GM20431 (cell line): ENCODE results near the gene ACTL8.

Experiments used
- in situ Hi-C: fragments of 300-500 bp; cut with MseI, MboI; formaldehyde crosslinking; loops from one replicate; pipeline ENCODE4 v1.15.0; 2020; ENCODE audit warnings: low sequenced_read_pairs; ENCODE audit not compliant: unreplicated experiment

The ACTL8 gene

DNA sequence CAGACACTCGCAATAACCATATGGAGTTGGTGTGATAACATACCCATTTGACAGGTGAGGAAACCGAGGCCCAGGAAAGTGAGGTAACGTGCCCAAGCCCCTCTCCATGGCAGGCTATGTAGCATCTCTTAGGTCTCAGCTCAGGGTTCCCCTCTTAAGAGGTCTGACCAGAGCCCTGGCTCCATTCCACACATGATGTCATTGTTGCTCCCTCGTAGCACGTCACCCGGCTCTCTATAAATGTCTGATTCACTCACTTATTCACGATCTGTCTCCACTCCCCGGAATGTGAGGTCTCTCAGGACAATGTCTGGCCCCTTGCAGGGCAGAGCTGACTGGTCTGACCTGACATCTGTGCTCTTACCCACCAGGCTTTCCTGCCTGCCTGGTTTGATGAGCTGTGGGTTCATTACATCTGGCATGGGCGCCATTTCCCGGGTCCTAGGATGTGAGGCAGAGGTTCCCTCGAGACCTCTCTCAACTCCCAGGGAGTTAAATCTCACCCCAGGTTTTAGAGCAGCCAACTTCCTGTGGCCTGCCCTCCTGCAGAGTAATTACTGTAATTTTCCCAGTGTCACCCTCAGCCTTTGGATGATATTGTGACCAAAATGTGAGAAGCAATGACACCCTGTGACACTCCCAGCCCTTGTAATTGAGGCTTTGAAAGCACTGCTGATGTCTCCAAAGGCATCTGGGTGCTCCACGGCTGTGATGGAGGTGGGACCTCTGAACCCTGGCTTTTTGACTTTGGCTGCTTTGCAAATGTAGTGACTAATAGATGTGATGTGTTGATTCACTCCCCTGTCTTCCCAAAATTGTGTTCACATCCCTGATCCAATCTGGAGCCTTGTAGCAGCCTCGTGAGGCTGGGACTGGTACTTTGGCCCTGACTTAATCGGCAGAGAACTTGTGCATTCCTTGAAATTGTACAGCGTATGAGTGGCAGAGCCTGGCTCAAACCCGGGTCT is 10.6 kb downstream of the ACTL8 start:
- in situ Hi-C loops: no loop called here

DNA sequence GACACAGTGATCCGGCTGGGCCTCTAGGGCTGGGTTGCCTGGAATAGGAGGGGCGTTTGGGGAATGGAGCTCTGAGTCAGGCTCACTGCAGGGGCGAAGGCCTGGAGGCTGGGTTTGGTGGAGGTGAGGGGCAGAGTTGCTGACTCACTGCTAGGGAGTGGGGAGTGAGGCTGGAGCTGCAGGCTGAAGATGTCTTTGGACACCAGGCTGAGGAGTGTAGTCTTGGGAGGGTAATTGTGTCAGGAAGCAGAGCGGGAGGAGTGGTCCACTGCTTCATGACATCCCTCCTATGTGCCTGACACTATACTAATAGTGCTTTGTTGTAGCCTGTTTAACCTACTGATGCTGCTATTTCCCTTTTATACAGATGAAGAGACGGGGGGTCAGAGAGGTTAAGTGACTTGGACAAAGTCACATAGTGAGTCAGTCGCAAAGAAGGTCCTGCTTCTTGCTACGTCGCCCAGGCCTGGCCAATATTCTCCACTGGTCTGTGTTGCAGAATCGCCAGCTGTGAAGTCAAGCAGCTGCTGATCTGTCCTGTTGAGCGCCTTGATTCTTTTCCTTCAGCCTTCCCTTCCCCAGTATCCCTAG is 13.6 kb downstream of the ACTL8 start:
- in situ Hi-C loops: no loop called here

DNA sequence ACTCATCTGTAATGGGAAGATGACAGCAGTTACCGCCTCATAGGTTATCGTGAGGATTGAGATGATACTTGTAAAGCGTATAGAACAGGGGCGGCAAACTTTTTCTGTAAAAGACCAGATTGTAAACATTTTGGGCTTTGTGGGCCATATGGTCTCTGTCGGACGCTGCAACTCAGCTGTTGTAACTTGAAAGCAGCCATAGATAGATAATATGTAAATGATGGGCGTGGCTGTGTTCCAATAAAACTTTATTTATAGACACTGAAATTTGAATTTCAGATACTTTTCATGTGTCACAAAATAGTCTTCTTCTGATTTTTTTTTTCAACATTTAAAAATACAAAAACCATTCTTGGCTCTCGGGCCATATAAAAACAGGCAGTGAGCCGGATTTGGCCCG is 15.8 kb downstream of the ACTL8 start:
- in situ Hi-C loops: no loop called here

DNA sequence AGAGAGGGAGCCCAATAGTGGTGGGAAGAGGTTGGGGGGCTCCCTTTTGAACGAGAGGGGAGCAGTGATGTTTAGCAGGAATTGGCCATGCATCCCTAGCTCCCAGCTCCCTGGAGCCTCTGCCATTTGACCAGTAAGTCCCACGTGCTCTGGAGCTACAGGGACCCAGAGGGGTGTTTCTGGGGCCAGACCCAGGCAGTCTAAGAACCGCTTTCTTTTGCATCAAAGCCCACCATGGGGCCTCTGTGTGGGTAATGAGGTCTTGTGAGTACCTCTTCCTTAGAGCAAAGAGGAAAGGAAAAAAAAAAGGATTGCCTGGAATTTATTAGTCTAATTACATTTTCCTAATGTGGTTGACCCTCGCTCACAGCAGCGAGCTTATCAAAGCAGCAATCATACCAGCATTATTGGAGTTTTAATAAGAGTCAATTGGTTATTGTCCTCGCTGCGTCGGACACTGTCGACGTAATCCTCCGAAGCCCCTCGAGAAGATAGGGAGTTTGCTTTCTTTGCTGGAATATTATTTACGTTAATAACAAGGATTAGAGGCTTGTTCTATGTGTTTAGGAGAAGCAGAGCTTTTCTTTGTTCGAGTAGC is 17.6 kb downstream of the ACTL8 start:
- in situ Hi-C loops: no loop called here

DNA sequence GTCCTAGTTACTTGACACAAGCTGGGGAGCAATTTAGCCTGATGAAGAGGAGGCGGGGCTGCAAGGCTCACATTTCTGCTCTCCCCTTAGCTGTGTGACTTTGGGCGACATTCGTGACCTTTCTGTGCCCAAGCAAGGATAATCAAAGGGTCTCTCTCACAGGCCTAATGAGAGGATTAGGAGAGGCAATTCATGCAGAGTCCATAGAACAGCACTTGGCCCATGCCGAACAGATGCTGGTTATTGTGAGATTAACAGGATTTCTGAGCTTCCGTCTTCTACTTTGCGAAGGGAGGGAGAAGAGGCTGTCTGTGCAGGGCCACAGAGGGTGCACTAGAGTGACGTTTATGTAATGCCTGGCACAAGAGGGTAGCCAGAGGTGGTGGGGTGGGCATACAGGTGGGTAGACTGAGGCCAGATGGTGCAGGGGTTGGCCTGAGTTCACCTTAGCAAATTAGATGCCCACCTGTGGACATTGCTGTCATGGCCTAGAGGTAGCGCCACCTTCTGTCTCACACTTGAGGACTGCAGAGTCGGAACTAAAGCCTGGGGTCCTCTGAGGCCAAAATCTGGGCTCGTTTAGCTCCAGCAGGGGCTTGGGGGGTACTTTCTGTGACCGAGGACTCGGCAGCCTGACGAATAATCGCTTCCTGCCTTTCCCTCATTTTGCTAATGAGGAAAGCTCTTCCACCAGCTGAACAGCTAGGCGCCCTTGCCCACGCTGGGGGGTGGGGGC is 18.6 kb downstream of the ACTL8 start:
- in situ Hi-C loops: no loop called here

DNA sequence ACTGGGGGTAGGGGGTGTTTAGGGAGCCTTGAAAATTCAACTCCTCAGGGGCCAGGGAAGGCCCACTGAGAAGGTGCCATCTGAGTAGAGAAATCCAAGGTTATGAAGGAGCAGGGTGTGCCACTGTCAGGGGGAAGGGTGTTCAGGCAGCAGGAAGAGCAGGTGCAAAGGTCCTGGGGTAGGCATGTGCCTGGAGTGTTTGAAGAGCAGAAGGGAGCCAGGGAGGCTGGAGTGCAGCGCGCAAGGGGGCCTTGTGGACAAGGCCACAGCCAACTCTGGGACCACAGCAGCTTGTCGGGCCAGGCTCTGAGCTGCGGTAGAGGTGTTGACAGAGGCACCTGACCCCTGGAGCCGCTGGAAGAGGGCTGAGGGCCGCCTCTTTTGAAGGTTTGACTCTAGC is 19.3 kb downstream of the ACTL8 start:
- in situ Hi-C loops: no loop called here

DNA sequence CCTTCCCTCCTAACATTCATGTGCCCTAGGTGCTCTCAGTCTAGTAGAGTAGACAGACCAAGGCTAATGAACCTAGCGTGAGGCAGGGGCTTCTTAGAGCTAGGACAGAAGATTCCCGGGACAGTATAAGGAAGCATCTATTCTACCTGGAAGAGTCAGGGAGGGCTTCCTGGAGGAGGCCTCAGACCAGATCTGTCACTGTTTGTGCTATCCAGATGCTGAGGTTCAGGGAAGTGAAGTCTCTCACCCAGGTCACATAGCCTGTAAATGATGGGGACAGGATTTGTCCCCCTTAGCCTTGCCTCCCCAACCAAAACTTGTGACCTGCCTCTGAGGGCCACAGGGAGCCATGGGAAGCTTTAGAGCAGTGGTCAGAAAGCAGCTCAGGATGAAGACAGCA is 20.7 kb downstream of the ACTL8 start:
- in situ Hi-C loops: no loop called here

DNA sequence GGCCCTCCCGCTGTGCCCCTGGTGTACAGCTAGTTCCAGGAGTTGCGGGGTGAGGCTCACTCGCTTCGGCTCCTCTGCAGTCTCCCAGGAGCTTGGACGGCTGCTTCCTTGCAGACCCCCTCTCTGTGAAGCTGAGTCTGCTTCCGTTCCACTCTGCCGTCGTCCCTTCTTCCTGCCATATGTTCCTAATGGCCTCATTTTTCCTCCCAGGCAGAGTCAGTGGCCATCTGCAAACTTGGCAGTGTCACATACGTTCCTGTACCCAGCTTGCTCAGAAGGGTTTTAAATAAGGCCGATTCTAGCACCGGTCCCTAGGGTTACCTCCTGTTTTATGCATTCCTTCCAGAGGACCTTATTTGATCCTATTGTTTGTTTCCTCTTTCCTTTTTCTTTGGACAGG is 21.3 kb downstream of the ACTL8 start:
- in situ Hi-C loops: no loop called here

DNA sequence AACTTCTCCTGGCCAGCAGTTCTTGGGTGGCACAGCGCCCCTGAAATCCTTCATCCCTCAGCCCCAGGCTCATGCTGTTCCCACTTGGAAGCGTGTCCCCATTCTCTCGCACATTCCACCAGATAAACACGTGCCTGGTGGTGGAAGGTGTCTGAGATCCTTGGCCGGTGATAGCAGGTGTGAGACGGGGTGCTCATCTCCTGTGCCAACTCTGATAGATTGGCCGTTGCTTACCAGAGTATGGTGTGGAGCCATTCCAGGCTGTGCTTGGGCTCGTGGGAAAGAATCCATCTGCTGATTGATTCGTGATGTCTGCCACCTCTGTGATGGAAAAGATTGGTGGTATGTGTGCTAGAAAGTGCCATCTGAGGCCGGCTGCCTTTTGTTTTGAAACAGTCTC is 22.2 kb downstream of the ACTL8 start:
- in situ Hi-C loops: no loop called here

DNA sequence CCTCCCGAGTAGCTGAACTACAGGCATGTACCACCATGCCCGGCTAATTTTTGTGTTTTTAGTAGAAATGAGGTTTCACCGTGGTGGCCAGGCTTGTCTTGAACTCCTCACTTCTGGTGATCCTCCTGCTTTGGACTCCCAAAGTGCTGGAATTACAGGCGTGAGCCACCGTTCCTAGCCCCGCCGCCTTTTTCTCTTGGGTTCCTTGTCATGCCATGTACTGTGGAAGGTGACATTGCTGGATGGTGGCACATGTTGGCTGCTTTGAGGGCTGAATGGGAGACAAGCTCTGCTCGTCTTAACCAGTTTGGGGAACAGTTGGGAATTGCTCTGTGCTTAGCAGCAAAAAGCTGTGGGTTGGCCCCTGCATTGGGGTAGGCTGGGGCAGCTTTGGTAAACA is 22.7 kb downstream of the ACTL8 start:
- in situ Hi-C loops: no loop called here

DNA sequence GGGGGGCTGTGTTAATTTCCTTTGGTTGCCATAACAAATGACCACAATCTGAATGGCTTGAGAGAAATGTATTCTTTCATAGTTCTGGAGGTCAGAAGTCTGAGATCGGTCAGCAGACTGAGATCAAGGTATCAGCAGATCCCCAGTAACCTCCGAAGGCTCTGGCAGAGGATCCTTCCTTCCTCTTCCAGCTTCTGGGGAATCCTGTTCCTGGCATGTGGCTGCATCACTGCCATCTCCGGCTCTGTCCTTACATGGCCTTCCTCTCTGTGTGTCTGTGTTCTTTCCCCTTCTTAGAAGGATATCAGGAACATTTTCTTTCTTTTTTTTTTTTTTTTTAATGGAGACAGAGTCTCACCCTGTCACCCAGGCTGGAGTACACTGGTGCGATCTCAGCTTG is 25.8 kb downstream of the ACTL8 start:
- in situ Hi-C loops: no loop called here

DNA sequence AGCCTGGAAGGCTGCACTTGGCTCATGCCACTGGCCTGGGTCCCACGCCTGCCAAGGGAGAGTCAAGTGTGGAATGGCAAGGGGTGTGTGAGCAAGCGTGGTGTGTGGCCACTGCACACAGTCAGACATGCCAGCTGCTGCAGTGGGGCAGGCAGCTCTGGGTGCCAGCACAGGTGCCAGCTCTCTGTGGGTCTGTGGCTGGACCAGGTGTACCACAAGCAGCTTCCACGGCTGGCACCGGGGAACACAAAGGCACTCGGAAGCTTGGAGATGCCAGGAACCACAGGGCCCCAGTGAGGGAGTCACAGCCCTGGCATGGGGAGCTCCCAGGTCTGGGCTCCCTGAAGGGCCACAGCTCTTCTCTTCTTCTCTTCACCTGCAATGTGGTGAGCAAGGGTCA is 34.8 kb downstream of the ACTL8 start:
- in situ Hi-C loops: no loop called here

DNA sequence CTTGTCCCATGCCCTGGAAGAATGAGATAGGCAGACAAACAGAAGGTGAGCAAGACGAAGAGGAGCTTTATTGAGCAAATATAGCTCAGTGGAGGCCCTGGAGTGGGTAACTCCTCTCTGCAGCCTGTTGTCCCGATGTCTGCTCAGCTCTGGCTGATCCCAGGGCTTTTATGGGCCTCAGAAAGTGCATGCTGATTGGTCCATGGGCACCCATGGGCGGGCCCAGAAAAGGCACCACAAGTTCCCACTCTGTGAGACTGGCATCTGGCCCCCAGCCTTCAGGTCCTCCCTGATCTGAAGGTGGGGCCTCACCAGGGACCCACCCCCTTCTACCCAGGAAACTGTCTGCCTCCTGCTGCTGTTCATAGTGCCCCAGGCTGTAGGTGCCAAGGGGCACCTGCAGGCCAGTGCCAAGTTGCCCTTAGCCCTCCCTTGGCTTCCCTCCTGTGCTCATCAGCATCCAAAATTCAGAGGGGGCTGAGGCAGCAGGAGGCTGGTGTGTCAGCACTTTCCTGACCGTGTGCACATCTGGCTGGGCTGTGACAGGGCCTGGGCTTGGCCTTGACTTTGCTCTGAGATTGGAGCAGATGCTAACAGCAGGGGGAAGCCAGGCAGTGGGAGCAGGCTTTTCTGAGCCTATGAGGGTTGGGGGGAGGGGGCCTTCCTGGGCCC is 35.4 kb downstream of the ACTL8 start:
- in situ Hi-C loops: no loop called here

DNA sequence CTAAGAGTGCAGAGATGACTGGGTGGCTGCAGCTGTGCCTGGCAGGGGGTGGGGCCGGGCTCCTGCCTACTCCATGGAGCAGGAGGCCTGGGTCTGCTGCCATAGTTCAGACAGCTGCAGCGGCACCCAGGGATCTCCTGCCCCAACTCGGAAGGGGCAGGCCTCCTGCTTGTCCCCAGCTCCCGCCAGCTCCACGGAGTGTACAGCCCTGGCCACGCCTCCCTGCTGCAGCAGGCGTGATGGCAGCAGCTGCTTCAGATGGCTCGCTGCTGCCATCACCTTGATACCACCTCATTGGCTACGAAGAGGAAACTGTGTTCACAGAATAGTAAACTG is 35.9 kb downstream of the ACTL8 start:
- in situ Hi-C loops: no loop called here

DNA sequence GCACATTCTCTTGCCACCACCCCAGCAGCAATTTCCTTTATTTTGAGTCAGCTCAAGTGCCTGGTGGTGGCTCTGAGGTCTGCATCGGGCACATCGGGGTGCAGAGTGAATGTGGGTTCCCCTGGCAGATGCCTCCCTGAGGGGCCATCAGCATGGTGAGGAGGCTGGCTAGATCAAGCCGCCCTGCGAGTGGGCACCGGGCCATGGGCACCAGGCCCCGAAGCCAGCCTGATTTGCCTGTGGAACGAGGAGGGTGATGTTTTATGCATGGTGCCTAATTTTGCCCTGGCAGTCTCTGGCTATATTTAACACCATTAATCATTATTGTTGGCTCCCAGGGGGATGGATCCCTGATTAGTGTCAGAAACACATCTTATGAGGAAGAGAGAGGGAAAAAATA is 36.3 kb downstream of the ACTL8 start:
- in situ Hi-C loops: no loop called here

DNA sequence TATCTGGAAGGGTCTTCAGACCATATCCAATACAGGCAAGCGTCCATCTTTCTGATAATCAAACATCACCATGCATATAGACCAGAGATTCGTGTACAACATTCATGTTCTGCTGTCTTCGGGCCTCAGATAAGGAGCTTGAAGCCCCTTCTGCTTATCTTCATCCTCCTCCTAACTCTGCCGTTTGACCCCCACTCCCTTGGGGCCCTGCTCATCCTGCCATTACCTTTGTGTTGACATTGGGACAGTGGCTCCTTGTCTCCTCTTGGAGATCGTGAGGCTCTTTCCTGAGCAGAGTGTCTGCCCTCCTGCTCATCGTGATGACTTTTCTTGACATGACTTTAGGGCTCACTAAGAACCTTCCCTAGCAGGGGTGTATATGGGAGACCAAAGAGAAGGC is 37.3 kb downstream of the ACTL8 start:
- in situ Hi-C loops: no loop called here

DNA sequence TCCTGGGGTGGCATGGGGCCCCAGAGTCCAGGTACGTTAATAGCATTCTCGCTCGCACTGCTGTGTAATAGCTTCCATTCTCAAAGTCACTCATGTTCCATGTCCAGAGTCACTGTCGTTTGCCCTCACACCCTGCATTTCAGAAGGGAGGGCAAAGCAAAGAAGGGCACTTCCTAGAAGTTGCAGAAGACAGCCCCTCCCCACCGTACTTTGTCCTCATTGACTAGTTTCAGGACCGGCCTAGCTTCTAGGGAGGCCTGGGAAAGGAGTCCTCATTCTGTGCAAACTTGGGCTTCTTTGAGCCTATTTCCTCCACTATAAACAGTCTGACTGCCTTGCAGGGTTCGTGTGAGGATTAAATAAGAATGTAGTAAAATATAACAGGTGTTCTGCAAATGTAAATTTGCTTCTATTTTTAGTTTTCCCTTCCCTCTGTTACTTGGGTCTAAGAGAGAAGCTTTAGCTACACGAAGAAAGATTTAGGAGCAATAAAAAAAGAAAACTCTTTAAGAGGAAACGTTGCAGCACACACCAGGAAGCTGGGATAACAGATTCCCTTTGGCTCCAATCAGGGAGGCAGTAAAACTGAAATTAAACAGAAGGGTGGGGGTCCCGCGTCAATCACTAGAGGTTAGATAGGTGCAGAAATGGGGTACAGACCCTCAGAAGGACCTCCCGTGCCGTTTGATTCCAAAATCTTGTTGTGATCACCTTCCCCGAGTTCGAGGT is 40.1 kb downstream of the ACTL8 start:
- in situ Hi-C loops: no loop called here

DNA sequence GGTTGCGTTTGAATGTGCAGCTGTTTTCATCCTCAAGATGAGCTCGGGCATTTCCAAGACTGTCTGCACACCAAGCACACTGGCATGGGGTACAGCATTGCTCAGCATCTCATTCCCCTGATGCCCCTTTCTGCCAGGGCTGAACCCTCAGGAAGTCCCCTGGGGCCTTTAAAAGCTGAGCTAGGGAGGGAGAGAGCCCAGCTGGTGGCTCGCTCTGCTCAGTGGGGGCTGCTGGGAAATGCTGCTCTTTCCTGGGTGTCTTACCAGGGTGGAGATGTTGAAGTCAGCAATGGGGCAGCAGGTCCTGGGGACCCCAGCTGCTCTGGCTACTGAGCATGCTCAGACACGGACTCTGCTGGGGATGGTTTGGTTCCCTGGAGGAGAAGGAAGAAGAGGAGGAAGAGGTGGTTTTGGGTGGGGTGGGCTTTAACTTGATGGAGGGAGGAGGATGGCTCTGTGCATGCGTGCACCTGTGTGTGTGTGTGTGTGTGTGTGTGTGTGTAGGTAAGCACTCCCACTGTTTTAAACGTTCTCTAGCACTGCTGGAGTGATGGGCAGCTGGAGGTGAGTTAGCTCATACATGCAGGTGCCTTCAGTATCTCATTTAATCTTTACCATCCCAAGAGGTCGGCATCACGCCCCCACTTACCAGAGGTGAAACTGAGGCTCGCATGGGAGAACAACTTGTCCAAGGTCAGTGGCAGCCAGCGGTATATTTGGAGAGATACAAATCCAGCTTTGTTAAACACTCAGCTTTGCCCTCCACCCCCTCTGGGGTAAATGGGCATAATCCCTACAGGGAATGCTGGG is 40.9 kb downstream of the ACTL8 start:
- in situ Hi-C loops: no loop called here

DNA sequence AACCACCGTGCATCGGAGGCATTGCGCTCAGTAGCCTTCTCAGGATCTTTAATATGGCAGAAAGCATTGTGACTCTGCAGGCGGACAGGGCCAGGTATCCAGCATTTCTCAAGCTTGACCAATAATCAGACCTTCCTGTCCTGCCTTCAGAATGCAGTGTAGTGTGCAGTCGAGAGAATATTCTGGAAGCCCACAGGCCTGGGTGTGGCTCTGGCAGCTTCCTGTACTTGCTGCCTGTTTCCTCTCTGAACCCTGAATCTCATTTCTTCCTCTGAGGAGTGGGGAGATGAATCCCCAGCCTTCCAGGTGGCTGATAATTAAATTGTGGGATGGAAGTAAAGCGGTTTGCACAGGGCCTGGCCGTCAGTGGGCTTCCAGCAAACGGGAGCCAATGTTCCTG is 42.3 kb downstream of the ACTL8 start:
- in situ Hi-C loops: no loop called here
